DND-41 (cell line): ENCODE measurements around the gene GRHPR.
A peak's percentile ranks its signal among the peaks of the same experiment; 100 is the strongest.

Experiments
- ATAC-seq: fragments of 200-7000 bp; cut with Tn5 transposase; 3 replicates; pipeline ENCODE4 v1.9.1; 2021; ENCODE audit warnings: low read depth; ENCODE audit not compliant: insufficient read depth
- DNase-seq: peaks from one replicate; pipeline ENCODE4 v3.0.0-alpha.2; 2020
- H2AFZ ChIP-seq: 2 replicates; pipeline ENCODE4 v1.6.0; 2012; ENCODE audit warnings: low read depth, low read length
- H3K27ac ChIP-seq: 2 replicates; pipeline ENCODE4 v1.5.1; 2012; ENCODE audit warnings: low read length, inconsistent platforms
- H3K27me3 ChIP-seq: fragments of 200-600 bp; sonication (generic); 2 replicates; pipeline ENCODE4 v1.6.0; 2012; ENCODE audit warnings: low read length, mild to moderate bottlenecking, inconsistent platforms; ENCODE audit not compliant: insufficient read depth, poor library complexity
- H3K36me3 ChIP-seq: 2 replicates; pipeline ENCODE4 v1.5.1; 2012; ENCODE audit warnings: low read length, inconsistent platforms; ENCODE audit not compliant: insufficient read depth
- H3K4me1 ChIP-seq: 2 replicates; pipeline ENCODE4 v1.5.1; 2012; ENCODE audit warnings: mild to moderate bottlenecking, low read length; ENCODE audit not compliant: insufficient read depth
- H3K4me2 ChIP-seq: 2 replicates; pipeline ENCODE4 v1.6.0; 2012; ENCODE audit warnings: mild to moderate bottlenecking, moderate library complexity, low read length, inconsistent platforms; ENCODE audit not compliant: insufficient read depth
- H3K4me3 ChIP-seq, 2 experiments: fragments of 200-600 bp in 1 of 2; shearing (Covaris generic) in 1 of 2; 2 replicates each; pipeline ENCODE4 v1.5.1; 2012 to 2016; ENCODE audit warnings: inconsistent platforms in 2 of 2, low read length in 2 of 2, mild to moderate bottlenecking in 2 of 2, low read depth in 1 of 2, moderate library complexity in 1 of 2
- H3K79me2 ChIP-seq: 2 replicates; pipeline ENCODE4 v1.6.0; 2012; ENCODE audit warnings: low read length, inconsistent platforms; ENCODE audit not compliant: insufficient read depth
- H3K9ac ChIP-seq: 2 replicates; pipeline ENCODE4 v1.6.0; 2012; ENCODE audit warnings: low read depth, mild to moderate bottlenecking, inconsistent platforms, low read length, moderate library complexity
- H3K9me3 ChIP-seq: 2 replicates; pipeline ENCODE4 v1.5.1; 2012; ENCODE audit warnings: low read length, moderate library complexity, mild to moderate bottlenecking, inconsistent platforms; ENCODE audit not compliant: insufficient read depth, severe bottlenecking
- H4K20me1 ChIP-seq: 2 replicates; pipeline ENCODE4 v1.6.0; 2012; ENCODE audit warnings: low read length; ENCODE audit not compliant: insufficient read depth
- CTCF ChIP-seq: IDR thresholded peaks from 2 replicates; pipeline ENCODE4 v1.5.1; 2012; ENCODE audit warnings: borderline replicate concordance, low read length, moderate library complexity, mild to moderate bottlenecking; ENCODE audit not compliant: poor library complexity, severe bottlenecking; ENCODE audit errors: extremely low read depth
- EZH2 ChIP-seq: IDR thresholded peaks from 3 replicates; pipeline ENCODE4 v1.6.1; 2012; ENCODE audit warnings: borderline replicate concordance, low read depth, mild to moderate bottlenecking, moderate library complexity, low read length, inconsistent platforms; ENCODE audit not compliant: severe bottlenecking

GRHPR gene

GRCh38 chr9:37421914-37422288, 595 bp upstream of the GRHPR start:
- Histone ChIP-seq H3K79me2 (peaks cover 31% of the 10 kb centered on the region), H3K4me2 (peak overlapping the region; percentile 83), H3K36me3 (peaks cover 10% of the 10 kb centered on the region), H3K4me3 (peak overlapping the region; percentile 90 to 95; a peak in 3 of 4 replicates), H3K4me1 (peaks cover 30% of the 10 kb centered on the region), H3K9ac (peak overlapping the region; percentile 87), H4K20me1 (peaks cover 12% of the 10 kb centered on the region), H3K27me3 (no peaks in the 10 kb centered on the region), H3K9me3 (no peaks in the 10 kb centered on the region), H3K27ac (peak overlapping the region; percentile 85), H2AFZ (peak overlapping the region; percentile 96)
- TF ChIP-seq CTCF: no peak
- DNase-seq: no peak
- no peak; the same call in 2 of the 3 replicates for ATAC-seq

GRCh38 chr9:37423508-37423907, 1.0 kb downstream of the GRHPR start:
- no peak overlapping the region for H2AFZ ChIP-seq
- ATAC-seq: no peak
- H3K4me3 ChIP-seq: peak overlapping the region; percentile 90 to 95; a peak in 3 of 4 replicates
- TF ChIP-seq EZH2: no peak
- no peak for TF ChIP-seq CTCF
- H3K27me3 ChIP-seq: no peaks in the 10 kb centered on the region
- H3K4me2 ChIP-seq: peak overlapping the region; percentile 83
- H3K9me3 ChIP-seq: no peaks in the 10 kb centered on the region
- H3K27ac ChIP-seq: peak overlapping the region; percentile 32; the same call in 1 of the 2 replicates
- H3K9ac ChIP-seq: peak overlapping the region; percentile 87
- H3K4me1 ChIP-seq: peaks cover 30% of the 10 kb centered on the region
- peaks cover 26% of the 10 kb centered on the region for H3K36me3 ChIP-seq
- H4K20me1 ChIP-seq: peaks cover 12% of the 10 kb centered on the region
- H3K79me2 ChIP-seq: peaks cover 31% of the 10 kb centered on the region
- DNase-seq: no peak

GRCh38 chr9:37424204-37424685, 1.7 kb downstream of the GRHPR start:
- peaks cover 30% of the 10 kb centered on the region for H3K4me1 ChIP-seq
- DNase-seq (no peak), ATAC-seq (no peak)
- H3K27me3 ChIP-seq: no peaks in the 10 kb centered on the region
- H3K4me2 ChIP-seq: peak overlapping the region; percentile 83
- H4K20me1 ChIP-seq: peaks cover 12% of the 10 kb centered on the region
- no peak overlapping the region for H2AFZ ChIP-seq
- H3K27ac ChIP-seq: peak overlapping the region; percentile 32; the same call in 1 of the 2 replicates
- H3K36me3 ChIP-seq: peaks cover 31% of the 10 kb centered on the region
- H3K9me3 ChIP-seq: no peaks in the 10 kb centered on the region
- H3K4me3 ChIP-seq: peak overlapping the region in 1 of 2 experiments; percentile 95; a peak in 2 of 4 replicates
- peaks cover 31% of the 10 kb centered on the region for H3K79me2 ChIP-seq
- H3K9ac ChIP-seq: peak overlapping the region; percentile 87; the same call in 1 of the 2 replicates
- no peak for TF ChIP-seq EZH2
- no peak for TF ChIP-seq CTCF
